Measurements from ENCODE around the gene MRPL52. TPM values are rescaled to one million over a fixed set of nuclear protein-coding genes. Genes with fewer than 3 reads are reported as not detected.

Gene MRPL52
- total and polyA plus RNA-seq, 2 of the 13 experiments (the other 11 are each of a cell fraction or from before 2014, with no cell fraction given), result 118 to 329 TPM

DNA sequence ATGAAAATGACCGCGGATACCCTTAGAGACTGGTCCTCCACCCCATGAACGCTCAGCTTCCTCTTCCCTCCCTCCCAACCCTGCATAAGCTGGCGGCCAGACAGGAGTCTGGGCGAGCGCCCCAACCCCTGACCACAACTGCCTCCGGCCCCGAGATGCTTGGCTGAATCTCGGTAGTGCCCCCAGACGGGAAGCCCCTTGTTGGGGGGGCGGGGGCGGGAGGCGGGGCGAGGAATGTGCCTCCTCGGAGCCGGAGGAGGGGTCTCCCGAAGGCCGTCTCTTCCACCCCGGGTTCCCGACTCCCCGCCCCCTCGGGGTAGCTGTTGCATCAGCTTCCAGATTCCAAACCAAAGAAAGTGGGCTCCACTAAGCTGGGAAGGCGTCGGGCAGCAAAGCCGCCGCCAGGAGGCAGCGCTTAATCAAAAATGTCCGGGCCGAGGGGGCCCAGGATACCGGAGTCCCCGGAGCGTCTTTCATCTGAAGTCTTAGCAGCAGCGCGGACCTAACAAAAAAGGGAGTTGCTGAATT lies 7.1 kb upstream of the MRPL52 start (continued):
- TF ChIP-seq ZFX (CRISPR knock-in tag; IDR thresholded peaks at IDR 0.05; ENCODE audit: low read depth), result 0 out of 2 replicates have a peak, but pooled peaks have one; percentile 26
- TF ChIP-seq ZNF430 (CRISPR knock-in tag; IDR thresholded peaks at IDR 0.05), result peak; percentile 77; the same call in 1 of the 2 replicates
- TF ChIP-seq CBX5 (CRISPR knock-in tag; IDR thresholded peaks at IDR 0.05; ENCODE audit: borderline replicate concordance), result peak; percentile 50; the same call in 1 of the 2 replicates
- peak; percentile 93 for TF ChIP-seq SMAD3 (CRISPR knock-in tag; IDR thresholded peaks at IDR 0.05)
- TF ChIP-seq, protein P1, sequence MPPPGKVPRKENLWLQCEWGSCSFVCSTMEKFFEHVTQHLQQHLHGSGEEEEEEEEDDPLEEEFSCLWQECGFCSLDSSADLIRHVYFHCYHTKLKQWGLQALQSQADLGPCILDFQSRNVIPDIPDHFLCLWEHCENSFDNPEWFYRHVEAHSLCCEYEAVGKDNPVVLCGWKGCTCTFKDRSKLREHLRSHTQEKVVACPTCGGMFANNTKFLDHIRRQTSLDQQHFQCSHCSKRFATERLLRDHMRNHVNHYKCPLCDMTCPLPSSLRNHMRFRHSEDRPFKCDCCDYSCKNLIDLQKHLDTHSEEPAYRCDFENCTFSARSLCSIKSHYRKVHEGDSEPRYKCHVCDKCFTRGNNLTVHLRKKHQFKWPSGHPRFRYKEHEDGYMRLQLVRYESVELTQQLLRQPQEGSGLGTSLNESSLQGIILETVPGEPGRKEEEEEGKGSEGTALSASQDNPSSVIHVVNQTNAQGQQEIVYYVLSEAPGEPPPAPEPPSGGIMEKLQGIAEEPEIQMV (CRISPR knock-in tag; IDR thresholded peaks at IDR 0.05; ENCODE audit: low read depth), result 0 out of 2 replicates have a peak, but pooled peaks have one; percentile 37
- TF ChIP-seq THAP11 (CRISPR knock-in tag; IDR thresholded peaks at IDR 0.05), result peak; percentile 80
- no peak for TF ChIP-seq ZKSCAN5 (CRISPR knock-in tag; IDR thresholded peaks at IDR 0.05)
- peak; percentile 70; the same call in 1 of the 2 replicates for TF ChIP-seq CBFB (CRISPR knock-in tag; IDR thresholded peaks at IDR 0.05)
- no peak for TF ChIP-seq NFKB2 (CRISPR knock-in tag; IDR thresholded peaks at IDR 0.05; ENCODE audit: borderline replicate concordance)
- 0 out of 2 replicates have a peak, but pooled peaks have one; percentile 13 for TF ChIP-seq STAT5B (CRISPR knock-in tag; IDR thresholded peaks at IDR 0.05)
- TF ChIP-seq, protein P2, sequence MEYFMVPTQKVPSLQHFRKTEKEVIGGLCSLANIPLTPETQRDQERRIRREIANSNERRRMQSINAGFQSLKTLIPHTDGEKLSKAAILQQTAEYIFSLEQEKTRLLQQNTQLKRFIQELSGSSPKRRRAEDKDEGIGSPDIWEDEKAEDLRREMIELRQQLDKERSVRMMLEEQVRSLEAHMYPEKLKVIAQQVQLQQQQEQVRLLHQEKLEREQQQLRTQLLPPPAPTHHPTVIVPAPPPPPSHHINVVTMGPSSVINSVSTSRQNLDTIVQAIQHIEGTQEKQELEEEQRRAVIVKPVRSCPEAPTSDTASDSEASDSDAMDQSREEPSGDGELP (IDR thresholded peaks at IDR 0.05; ENCODE audit: borderline replicate concordance, low read depth), result 0 out of 2 replicates have a peak, but pooled peaks have one; percentile 30
- TF ChIP-seq, protein P3, sequence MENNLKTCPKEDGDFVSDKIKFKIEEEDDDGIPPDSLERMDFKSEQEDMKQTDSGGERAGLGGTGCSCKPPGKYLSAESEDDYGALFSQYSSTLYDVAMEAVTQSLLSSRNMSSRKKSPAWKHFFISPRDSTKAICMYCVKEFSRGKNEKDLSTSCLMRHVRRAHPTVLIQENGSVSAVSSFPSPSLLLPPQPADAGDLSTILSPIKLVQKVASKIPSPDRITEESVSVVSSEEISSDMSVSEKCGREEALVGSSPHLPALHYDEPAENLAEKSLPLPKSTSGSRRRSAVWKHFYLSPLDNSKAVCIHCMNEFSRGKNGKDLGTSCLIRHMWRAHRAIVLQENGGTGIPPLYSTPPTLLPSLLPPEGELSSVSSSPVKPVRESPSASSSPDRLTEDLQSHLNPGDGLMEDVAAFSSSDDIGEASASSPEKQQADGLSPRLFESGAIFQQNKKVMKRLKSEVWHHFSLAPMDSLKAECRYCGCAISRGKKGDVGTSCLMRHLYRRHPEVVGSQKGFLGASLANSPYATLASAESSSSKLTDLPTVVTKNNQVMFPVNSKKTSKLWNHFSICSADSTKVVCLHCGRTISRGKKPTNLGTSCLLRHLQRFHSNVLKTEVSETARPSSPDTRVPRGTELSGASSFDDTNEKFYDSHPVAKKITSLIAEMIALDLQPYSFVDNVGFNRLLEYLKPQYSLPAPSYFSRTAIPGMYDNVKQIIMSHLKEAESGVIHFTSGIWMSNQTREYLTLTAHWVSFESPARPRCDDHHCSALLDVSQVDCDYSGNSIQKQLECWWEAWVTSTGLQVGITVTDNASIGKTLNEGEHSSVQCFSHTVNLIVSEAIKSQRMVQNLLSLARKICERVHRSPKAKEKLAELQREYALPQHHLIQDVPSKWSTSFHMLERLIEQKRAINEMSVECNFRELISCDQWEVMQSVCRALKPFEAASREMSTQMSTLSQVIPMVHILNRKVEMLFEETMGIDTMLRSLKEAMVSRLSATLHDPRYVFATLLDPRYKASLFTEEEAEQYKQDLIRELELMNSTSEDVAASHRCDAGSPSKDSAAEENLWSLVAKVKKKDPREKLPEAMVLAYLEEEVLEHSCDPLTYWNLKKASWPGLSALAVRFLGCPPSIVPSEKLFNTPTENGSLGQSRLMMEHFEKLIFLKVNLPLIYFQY (CRISPR knock-in tag; IDR thresholded peaks at IDR 0.05; ENCODE audit: borderline replicate concordance), result peak; percentile 92
- peak; percentile 46 for TF ChIP-seq MED1 (CRISPR knock-in tag; IDR thresholded peaks at IDR 0.05)
- 0 out of 2 replicates have a peak, but pooled peaks have one; percentile 36 for TF ChIP-seq KMT2A (CRISPR knock-in tag; IDR thresholded peaks at IDR 0.05)
- TF ChIP-seq, protein P4, sequence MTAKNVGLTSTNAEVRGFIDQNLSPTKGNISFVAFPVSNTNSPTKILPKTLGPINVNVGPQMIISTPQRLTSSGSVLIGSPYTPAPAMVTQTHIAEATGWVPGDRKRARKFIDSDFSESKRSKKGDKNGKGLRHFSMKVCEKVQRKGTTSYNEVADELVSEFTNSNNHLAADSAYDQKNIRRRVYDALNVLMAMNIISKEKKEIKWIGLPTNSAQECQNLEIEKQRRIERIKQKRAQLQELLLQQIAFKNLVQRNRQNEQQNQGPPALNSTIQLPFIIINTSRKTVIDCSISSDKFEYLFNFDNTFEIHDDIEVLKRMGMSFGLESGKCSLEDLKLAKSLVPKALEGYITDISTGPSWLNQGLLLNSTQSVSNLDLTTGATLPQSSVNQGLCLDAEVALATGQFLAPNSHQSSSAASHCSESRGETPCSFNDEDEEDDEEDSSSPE (CRISPR knock-in tag; IDR thresholded peaks at IDR 0.05), result peak; percentile 31; the same call in 1 of the 2 replicates
- TF ChIP-seq POLR2AphosphoS2 (IDR thresholded peaks at IDR 0.05; ENCODE audit: low read depth, low read length), result no peak
- TF ChIP-seq RARA (CRISPR knock-in tag; IDR thresholded peaks at IDR 0.05), result 0 out of 2 replicates have a peak, but pooled peaks have one; percentile 14
- TF ChIP-seq ZNF121 (CRISPR knock-in tag; IDR thresholded peaks at IDR 0.05), result 0 out of 2 replicates have a peak, but pooled peaks have one; percentile 21
- TF ChIP-seq, protein P5, sequence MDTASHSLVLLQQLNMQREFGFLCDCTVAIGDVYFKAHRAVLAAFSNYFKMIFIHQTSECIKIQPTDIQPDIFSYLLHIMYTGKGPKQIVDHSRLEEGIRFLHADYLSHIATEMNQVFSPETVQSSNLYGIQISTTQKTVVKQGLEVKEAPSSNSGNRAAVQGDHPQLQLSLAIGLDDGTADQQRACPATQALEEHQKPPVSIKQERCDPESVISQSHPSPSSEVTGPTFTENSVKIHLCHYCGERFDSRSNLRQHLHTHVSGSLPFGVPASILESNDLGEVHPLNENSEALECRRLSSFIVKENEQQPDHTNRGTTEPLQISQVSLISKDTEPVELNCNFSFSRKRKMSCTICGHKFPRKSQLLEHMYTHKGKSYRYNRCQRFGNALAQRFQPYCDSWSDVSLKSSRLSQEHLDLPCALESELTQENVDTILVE (CRISPR knock-in tag; IDR thresholded peaks at IDR 0.05), result 0 out of 2 replicates have a peak, but pooled peaks have one; percentile 55
- 0 out of 2 replicates have a peak, but pooled peaks have one; percentile 6 for TF ChIP-seq ZNF33B (CRISPR knock-in tag; IDR thresholded peaks at IDR 0.05)
- no peak for TF ChIP-seq ZNF451 (CRISPR knock-in tag; IDR thresholded peaks at IDR 0.05)
- TF ChIP-seq TCF7 (IDR thresholded peaks at IDR 0.05; ENCODE audit: low read depth), result no peak
- peak; percentile 84; the same call in 1 of the 2 replicates for TF ChIP-seq ZNF605 (CRISPR knock-in tag; IDR thresholded peaks at IDR 0.05)

Data from HepG2 (cell line).